Right ventricle myocardium inferior (tissue), 1 donor: Measurements from ENCODE around the gene FBRSL1. TPM values are rescaled to one million over a fixed set of nuclear protein-coding genes. Genes with fewer than 3 reads are reported as not detected.

Source experiments
- ATAC-seq: fragments of 200-7000 bp; cut with Tn5 transposase; one replicate; pipeline ENCODE4 v1.9.1; 2020; ENCODE audit warnings: mild to moderate bottlenecking, moderate library complexity
- DNase-seq: peaks from one replicate; pipeline ENCODE4 v3.0.0; 2021; ENCODE audit errors: missing footprints
- intact Hi-C: fragments of 100-400 bp; cut with DNase I; formaldehyde crosslinking; loops from one replicate; pipeline ENCODE4 v1.11.0; 2022
- total RNA-seq: library from RNA; stranded (reverse); fragmentation: NEBNext Ultra II Directional; extraction: Animal tissue kit (Norgen Biotek cat#: 25700); gene quantifications from one replicate; pipeline ENCODE4 v1.2.1, GENCODE V29; 2021
- donor health status: DM: no; HTN: yes; CAD: no; lungs with severe emphysema.

The FBRSL1 gene
- total RNA-seq, 1 donor from 2014 or later, result 51.9 TPM

DNA sequence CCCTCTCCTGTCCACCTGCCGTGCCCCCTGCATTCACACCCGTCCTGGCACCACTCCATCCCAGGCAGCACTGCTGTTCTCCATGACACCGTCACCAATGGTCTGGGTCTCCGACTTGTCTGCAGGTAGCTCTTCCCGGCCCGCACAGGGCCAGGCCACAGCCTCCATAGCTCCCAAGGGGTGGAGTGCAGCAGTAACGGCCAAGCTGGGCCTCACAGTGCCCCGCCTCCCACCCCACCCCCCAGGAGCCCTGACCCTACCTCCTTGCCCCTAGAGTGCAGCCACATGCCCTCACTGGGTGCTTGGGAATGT lies 12.9 kb downstream of the FBRSL1 start:
- intact Hi-C loops, result no loop called here

DNA sequence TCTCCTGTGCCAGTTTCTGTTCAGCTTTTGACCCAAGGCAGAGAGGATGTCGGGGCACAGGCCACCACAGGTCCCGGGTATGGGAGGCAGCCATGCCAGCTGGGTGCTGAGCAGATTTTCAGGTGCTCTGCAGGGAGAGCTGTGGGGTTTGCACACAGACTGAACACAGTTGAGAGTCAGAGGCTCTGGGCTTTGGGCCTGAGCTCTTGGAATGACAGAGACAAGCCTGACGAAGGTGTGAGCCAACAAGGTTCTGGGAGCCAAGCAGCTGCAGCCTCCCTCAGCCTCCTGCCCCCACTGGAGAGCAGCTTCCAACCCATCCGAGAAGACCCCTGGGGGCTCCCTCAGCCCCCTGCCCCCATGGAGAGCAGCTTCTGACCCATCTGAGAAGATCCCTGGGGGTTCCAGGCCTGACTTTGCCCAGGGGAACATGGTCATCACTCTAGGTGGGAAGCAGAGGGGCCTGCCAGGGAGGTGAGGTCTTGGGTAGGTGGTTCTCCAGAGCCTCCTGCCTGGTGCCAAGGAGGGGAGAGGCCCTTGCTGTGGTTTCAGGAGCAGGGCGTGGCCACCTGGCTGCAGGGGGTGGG lies 13.8 kb downstream of the FBRSL1 start:
- no peak for DNase-seq
- intact Hi-C loops, result no loop called here
- ATAC-seq, result no peak

More for the DNA sequence above, 12.9 kb downstream of the FBRSL1 start:
- DNase-seq, result no peak
- ATAC-seq, result no peak

DNA sequence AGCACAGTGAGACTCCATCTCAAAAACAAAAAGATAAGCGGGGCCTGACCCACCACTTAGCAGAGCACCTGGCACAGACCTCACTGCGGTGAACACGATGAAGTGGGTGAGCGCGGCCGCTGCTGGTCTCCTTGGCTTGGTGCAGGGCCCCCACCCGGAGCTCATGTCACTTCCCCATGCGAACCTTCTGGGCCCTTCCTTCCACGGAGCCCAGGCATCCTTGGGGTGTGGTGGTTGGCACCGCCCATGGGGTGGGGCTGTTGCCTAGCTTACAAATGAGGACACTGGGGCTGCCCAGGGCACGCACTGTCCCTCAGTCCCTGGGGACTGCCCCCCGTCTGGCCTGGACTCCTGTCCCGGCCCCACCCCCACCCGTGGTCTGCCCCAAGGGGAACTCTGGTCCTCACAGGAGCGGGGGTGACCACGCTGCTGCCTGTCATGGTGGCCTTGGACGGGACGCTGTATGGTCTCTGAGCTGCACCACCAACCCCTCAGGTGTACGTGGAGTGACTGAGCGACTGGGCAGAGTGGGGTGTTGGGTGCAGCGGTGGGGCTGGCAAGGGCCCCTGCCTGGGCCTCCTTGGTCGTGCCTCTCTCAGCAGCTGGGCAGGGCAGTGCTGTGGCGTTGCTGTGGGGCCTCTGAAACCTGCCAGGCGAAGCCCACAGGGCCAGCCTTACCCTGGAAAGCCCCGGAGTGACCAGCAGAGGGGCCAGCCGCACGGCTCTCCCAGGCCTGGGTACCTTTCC lies 15.3 kb downstream of the FBRSL1 start:
- ATAC-seq (no peak), DNase-seq (peak; percentile 86)
- intact Hi-C loops, result no loop called here

DNA sequence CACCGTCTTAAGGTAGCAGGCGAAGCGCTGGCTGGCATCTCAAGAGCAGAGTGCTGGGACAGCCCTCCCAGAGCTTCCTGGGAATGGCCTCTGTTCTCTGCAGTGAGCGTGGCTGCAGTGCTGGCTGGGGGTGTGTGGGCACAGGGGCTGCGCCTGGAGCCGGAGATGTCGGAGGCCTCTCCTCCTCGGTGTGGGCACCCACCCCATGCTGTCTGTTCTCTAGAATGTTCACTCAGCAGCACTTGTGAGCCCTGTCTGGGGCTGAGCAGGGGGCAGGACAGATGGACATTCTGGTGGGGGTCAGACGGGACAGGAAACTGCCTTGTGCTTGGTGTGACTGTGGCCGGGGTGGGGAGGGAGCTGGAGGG lies 15.9 kb downstream of the FBRSL1 start:
- no peak for ATAC-seq
- intact Hi-C loops, result loop anchor here (2.0 kb wide), 1 partner anchor 15 kb away; the partner anchor contains the start of gene FBRSL1

DNA sequence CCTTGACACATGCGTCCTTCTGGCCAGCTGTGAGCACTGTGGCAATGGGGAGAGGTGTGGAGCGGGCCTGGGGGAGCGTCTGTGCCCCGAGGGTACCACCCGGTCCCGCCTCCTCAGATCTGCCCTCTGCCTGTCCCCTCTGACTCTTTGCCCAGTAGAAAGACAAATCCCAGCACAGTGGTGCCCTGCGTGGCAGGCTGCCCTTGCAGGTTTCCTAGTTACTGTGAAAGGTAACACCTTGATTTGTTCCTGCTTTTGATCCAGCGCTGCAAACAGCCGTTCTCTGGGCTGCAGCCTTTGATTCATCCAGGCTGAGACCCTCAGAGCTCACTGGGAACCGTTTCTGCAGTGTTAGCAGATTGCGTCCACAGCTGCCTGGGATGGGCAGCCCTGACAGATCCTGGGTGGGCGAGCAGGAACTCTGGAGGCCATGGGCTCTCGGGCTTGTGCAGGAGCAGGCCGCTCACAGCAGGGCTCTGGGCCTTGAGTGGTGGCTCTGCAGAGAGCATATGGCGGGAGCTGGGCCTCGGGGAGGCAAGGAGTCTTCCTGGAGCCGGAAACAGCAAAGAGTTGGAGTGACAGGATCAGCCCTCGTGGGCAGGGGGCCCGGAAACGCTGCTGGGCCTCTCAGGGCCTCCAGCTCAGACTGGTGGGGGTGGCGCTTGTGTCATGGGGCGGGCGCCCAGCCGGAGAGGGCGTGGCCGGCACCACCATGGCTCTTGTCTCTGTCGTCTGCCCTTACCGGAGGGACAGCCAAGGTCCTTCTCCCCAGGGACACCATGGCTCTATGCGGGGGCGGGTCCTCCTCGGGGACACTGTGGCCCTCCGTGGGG lies 16.6 kb downstream of the FBRSL1 start:
- ATAC-seq, result peak; percentile 89
- intact Hi-C loops, result loop anchor here (2.0 kb wide), 1 partner anchor 16 kb away; the partner anchor contains the start of gene FBRSL1
- DNase-seq, result peak; percentile 94

More for the DNA sequence above, 15.9 kb downstream of the FBRSL1 start:
- no peak for DNase-seq

DNA sequence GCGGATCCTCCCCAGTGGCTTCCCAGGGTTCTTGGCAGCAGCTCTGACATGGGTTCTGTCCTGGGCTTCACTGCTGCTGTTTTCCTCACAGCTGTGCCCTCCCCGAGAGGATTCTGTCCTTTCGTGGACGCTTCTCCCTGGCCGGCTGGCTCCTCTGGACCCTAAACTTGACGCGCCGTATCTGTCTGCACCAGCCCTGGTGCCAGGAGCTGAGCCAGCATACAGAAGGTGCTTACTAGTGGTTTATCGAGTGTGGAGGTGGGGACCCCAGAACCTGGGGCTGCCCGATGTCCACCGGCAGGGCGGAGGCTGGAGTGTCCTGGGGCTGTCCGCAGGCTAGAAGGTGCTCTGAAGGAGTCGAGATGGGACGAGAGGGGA lies 17.2 kb downstream of the FBRSL1 start:
- DNase-seq (no peak), ATAC-seq (no peak)
- intact Hi-C loops, result loop anchor here (2.0 kb wide), 1 partner anchor 16 kb away; the partner anchor contains the start of gene FBRSL1

DNA sequence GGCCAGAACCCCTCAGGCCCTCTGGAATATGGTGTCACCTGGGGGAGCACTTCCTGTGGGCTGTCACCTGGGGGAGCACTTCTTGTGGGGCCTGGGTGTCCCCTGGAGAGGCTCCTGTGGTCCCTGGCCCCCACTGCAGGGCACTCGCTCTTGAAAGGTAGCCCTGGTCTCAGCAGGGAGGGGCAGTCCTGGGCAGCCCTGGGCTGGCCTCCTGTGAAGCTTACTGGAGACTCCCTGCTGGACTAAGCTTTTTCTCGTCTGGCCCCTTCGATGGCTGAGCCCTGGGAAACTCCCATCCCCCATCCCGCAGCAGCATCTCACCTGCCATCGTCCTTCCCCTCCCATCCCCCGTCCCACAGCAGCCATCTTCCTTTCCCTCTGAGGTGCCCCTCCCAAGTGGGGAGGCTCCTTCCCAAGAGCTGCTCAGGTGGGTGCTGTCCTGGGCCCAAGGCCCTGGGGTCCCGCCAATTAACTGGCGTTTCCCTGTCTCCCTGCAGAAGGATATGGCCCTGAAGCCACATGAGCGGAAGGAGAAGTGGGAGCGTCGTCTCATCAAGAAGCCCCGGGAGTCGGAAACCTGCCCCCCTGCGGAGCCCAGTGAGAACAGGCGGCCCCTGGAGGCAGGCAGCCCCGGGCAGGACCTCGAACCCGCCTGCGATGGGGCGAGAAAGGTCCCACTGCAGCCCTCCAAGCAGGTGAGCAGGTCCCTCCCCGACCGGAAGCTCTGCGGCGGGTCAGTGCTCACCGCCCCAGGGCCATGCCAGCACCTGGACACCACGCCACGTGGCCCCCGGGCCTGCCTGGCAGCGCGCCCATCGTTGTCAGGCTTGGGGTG lies 17.9 kb downstream of the FBRSL1 start:
- ATAC-seq (no peak), DNase-seq (no peak)
- intact Hi-C loops, result loop anchor here (2.0 kb wide), 1 partner anchor 17 kb away; the partner anchor contains the start of gene FBRSL1

DNA sequence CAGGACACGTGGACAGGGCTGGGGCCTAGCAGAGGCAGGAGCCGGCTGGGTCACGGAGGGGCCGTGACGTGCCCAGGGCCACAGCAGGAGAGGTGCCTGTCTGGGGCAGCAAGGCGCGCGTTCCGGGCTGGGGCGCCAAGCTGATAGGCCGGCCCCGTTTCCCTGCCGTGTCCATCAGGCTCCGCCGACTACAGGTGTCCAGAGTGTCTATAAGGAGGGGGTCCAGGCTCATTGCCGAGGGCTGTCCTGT lies 18.5 kb downstream of the FBRSL1 start:
- intact Hi-C loops, result no loop called here
- DNase-seq (no peak), ATAC-seq (no peak)

DNA sequence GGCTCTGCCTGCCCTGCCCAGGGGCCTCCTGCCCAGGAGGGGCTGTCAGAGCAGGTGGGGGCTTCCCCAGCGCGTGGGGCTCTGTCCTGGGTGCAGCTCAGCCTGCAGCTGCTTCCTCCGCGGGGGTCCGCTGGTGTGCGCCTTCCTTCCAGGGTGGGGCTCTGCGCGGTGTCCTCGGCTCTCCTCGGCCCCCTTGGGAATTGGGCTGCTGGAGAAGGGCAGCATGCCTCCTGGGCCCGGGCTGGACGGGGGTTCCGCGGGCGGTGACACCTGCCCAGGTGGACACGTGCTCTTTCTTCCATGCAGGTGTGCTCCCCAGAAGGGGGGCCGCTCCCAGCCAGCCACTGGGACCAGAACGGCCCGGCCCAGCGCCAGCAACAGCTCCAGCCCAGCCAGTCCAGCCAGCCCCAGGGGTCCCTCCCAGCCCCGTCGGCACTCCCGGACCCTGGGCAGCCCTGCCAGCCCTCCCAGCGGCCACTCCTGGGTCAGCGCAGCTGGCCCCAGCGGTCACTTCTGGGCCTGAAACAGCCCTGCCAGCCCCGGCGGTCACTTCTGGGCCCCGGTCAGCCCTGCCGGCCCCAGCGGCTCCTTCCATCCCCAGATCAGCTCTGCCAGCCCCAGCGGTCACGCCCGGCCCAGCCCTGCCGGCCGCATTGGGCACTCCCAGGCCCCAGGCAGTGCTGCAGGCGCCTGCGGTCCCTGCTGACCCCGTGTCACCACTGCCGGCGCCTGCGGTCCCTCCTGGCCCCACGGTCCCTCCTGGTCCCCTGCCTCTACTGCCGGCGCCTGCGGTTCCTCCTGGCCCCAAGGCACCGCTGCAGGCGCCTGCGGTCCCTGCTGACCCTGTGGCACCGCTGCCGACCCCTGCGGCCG lies 19.1 kb downstream of the FBRSL1 start:
- no peak for DNase-seq
- no peak for ATAC-seq
- intact Hi-C loops, result no loop called here

DNA sequence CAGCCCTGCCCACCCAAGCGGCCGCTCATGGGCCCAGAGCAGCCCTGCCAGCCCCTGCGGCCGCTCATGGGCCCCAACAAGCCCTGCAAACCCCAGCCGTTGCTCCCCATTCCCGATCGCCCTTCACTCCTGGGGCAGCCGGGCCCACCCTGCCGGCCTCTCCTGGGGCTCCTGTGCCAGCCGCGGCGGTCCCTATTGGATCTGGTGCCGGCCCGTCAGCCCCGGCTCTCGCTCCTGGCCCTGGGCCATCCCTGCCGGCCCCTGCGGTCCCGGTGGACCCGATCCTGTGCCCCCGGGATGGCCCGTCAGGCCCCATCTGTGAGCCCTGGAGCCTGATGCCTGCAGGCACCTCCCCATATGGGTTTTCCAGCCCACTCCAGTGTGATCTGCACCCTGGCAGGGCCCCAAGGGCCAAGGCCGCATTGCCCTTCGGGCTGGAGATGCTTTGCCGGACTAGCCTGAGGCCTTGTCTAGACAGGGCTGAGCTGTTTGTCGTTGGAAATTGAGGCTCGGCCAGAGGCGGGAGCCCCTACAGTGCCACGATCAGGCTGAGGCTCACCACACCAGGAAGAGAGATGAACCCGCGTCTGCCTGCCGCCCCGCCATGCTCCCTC lies 20.3 kb downstream of the FBRSL1 start:
- intact Hi-C loops, result no loop called here
- no peak for DNase-seq
- ATAC-seq, result no peak

DNA sequence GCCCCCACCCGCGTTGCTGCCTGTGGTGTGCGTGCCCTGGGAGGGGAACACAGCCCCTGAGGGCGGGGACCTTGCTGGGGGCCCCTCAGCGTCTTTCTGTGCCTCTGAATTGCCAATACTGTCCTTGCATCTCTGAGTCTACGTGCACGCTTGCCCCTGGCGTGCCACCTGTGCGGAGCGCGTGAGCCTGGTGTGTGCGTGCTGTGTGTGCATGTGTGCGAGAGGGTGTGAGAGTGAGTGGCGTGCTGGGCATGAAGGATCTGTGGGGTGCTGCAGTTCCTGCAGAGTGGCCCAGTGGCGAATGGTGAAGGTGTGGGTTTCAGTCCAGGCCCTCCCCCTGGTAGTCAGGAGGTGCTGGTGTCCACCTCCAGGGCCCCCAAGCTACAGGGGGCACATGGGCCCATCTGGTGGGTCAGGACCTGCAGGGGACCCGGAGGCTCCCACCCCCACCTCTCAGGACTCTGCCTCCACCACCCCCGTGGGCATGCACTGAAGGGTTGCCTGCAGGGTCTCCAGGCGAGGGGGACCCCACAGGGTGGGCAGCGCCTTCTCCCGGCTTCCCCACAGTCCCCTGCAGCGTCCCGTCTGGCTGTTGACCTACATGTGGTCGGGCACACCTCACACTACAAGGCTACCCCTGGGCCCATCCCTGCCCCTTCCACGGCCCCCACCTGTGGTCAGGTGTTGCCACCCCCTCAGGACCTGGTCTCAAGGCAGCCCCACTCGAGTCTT lies 21.0 kb downstream of the FBRSL1 start:
- ATAC-seq (no peak), DNase-seq (no peak)
- intact Hi-C loops, result no loop called here

DNA sequence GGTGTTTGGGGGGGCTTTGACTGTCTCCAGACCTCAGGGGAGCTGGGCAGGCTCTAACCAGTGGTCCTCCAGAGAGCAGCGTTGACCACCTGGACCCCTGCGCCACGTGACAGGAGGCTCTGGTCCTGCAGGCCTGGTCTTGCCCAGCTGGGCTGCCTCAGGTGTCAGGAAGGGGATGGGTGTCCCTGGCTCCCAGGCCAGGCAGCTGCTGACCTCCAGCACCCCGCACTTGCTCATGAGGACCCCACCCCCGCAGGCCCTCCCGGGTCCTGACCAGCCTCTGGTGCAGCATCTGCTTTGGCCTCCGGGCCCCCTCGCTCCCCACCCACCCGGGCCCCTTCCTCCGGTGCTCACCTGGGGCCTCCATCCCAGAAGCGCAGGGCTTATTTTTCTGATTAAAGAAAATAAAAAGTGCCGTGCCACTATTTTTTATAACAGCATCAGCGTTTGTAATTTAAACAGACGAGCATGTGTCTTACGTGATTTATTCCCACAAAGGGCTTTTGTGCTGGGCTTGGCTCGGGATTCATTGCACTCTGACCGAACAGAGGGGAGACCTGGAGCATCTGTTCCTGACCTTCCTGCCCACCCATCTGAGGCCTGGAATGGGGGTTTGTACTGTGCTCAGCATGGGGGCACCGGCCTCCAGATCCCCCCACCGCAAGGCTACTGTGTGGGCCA lies 21.7 kb downstream of the FBRSL1 start:
- intact Hi-C loops, result no loop called here
- no peak for ATAC-seq
- no peak for DNase-seq

DNA sequence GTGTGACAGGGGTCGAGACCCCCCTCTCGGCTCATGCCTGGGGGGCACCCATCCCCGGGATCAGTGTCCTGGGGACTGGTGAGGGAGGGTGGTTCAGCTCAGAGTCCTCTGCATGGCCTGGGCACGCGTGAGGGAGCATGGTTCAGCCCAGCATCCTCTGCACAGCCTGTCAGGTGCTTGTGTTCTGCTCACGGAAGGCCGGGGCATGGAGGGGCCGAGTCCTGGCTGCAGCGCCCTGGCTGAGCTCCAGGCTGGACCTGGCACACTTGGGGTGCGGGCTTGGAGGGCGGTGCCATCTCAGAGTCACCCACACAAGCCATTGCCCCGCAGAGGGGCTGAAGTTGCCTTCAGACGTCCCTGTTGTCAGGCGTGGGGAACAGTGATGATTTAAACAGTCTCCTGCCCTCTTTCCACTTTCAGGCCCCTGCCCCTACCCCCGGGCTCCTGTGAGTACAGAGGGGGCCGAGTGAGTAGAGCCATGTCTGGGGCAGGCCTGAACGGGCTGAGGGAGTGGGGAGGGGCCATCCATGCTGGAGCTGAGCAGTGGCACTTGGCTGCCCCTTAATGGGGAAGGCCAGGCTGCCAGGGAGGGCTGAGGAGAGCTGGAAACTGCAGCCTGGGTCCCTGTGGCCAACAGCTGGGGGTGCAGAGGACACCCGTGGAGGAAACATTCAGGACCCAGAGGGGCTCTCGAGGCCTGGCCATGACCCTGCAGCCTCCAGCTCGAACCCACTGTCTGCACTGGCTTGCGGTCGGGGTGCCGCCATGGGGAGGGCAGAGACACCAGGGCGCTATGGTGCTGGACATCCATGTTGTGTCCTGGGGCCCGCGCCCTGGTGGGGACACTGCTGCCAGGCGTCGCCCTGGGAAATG lies 22.5 kb downstream of the FBRSL1 start:
- intact Hi-C loops, result no loop called here
- ATAC-seq, result no peak

DNA sequence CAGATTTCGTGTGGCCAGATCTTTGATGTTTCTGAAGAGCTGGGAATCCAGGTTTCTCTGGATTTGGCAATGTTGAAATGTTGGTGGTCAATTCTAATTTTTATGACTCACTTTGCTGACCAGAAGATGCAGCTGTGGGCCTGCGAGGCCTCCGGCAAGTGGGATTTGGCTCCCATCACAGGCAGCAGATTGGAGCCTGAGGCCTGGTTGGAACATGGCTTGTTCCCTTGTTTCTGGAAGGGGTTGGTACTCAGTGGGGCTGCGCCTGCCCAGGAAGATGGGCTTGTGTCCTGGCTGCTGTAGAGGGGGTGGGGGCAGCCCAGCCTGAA lies 23.1 kb downstream of the FBRSL1 start:
- intact Hi-C loops, result no loop called here
- DNase-seq (no peak), ATAC-seq (no peak)

More for the DNA sequence above, 22.5 kb downstream of the FBRSL1 start:
- no peak for DNase-seq

DNA sequence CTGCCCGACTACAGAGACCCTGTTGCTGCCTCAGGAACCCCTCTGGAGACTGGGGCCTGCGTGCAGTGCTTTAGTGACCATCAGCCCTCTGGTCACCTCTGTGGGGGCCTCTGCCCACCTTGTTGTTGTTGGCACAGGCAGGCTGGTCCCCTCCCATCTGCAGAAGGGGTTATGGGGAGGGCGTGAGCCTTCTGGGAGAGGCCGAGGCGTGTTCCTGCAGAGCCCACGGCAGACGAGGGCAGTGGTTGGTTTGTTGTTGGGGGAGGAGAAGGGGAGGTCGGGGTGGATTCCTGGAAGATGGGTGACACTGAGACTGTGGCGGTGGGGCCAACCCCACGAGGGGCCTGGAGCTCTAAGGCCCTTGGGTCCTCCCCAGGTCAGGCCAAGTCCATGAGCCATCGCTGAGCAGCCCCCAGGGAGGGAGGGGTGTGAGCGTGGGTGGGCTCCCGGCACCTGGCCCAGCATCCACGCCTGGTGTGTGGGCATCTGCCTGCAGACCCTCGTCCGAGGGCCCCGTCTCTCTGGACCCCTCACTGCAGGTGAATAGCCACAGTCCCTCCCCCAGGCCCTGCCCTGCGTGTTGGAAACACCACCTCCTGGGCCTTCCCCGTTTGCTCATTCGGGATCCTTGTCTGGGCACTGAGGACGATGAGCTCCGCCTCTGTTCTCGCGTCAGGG lies 23.6 kb downstream of the FBRSL1 start:
- intact Hi-C loops, result no loop called here
- DNase-seq, result no peak
- no peak for ATAC-seq
